ACHN (cell line): ENCODE results near the gene WNT2B.

ENCODE experiments used
- DNase-seq: peaks from one replicate; pipeline ENCODE4 v3.0.0-alpha.2; 2015
- in situ Hi-C: cut with HindIII; loops from 2 replicates; pipeline ENCODE4 v1.10.0; 2017; ENCODE audit warnings: low sequenced_read_pairs, low pct_ligation_motif_present, low pct_unique_long_range_greater_than_20kb

Gene WNT2B

DNA sequence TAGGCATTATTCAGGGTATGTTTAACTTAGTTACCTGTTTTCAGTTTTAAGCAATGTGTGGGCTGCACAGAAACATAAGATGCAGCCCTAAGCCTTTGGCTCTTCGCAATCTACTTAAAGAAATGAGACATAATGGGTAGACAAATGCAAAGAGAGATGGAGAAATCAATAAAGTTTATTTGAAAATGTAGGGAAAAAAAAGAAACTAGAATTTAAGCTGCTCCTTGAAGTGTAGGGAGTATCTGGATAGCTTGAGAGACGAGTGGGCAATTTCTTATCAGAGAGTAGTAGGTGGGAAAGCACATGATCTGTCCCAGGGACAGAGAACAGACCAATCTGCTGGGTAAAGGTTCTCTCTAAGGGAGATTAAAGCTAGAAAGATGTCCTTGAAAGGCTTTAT is 8.9 kb downstream of the WNT2B start:
- no peak for DNase-seq
- in situ Hi-C loops = no loop called here

DNA sequence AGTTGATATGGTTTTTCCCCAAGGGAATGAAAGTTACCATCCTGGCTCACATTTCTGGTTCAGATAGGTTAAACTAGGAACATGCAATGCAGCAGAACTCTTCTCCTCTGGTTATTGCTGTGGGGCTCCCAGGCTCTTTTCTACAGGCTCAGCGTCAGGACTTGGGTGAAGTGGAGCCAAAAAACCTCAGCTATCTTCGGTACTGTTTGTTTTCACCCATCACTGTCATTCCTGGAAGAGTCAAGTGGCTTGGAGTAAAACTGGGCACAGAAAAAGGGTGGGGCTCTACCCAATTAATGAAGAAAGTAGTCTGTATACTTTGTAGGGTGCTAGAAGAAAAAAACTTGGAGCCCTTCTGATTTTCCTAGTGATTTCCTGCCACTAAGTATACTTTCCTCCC is 9.4 kb downstream of the WNT2B start:
- no peak for DNase-seq

DNA sequence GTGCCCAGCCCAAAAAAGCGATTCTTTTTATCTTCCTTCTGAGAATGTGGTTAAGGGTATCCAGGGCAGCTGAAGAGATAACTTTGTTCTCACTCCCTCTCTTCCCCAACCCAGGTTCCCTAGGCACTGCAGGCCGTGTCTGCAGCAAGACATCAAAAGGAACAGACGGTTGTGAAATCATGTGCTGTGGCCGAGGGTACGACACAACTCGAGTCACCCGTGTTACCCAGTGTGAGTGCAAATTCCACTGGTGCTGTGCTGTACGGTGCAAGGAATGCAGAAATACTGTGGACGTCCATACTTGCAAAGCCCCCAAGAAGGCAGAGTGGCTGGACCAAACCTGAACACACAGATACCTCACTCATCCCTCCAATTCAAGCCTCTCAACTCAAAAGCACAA is 11.4 kb downstream of the WNT2B start:
- no peak for DNase-seq
- in situ Hi-C loops = no loop called here

More for the DNA sequence above, 9.4 kb downstream of the WNT2B start:
- in situ Hi-C loops = no loop called here

DNA sequence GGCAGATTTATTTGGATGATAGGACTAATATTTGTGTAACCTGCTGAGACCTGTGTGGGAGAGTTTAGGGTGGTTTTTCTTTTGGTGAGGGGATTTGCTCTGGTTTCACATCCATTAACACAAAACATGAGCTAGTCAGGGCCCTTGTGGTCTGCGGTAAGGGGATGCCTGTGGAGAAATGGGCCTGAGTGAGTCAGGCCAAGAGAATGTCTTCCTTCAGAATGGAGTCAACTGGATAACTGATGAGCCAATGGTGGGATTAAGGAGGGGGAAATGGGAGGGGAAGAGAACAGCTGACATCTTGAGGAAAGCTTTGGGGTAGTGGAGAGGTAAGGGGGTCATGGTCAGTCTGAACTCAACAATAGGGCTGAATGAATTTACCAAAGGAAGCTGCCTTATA is 13.9 kb downstream of the WNT2B start:
- in situ Hi-C loops = no loop called here
- DNase-seq = peak; percentile 93

DNA sequence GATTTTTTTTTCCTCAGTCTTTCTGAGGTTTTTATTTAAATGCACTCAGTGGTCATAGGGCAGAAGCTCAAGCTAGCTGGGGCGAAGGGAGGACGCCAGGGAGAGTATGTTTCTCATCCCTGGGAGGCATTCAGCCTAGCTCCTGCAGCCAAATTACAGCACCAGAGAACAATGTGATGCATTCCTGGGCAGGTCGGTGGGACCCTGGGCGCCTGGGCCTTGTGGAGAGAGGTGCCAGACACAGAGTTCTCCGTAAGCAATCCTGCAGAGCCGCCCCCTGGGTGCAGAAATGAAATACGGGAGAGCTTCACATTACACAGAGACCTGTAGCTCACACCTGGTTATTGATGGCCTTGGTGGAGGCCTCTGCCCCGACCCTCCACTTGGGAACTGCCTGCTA is 15.5 kb downstream of the WNT2B start:
- DNase-seq = peak; percentile 74
- in situ Hi-C loops = no loop called here

DNA sequence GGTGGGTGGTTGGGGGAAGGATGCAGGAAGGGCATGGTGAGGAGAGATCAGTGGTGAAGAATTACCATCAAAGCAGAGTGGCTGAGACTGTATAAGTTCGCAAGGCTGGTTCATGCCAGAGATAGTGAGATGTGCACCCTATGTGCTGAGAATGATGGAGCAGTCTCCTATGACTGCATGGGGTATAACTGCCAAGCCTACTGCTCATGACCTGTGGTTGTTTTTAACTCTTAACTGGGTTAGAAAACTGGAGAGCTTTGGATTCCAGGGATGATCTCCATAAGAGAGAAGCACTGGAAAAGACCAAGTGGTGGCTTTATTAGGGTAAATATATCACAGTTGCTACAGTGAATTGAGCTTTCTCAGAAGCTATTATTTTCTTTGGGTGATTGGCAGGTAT is 16.2 kb downstream of the WNT2B start:
- in situ Hi-C loops = no loop called here
- no peak for DNase-seq

DNA sequence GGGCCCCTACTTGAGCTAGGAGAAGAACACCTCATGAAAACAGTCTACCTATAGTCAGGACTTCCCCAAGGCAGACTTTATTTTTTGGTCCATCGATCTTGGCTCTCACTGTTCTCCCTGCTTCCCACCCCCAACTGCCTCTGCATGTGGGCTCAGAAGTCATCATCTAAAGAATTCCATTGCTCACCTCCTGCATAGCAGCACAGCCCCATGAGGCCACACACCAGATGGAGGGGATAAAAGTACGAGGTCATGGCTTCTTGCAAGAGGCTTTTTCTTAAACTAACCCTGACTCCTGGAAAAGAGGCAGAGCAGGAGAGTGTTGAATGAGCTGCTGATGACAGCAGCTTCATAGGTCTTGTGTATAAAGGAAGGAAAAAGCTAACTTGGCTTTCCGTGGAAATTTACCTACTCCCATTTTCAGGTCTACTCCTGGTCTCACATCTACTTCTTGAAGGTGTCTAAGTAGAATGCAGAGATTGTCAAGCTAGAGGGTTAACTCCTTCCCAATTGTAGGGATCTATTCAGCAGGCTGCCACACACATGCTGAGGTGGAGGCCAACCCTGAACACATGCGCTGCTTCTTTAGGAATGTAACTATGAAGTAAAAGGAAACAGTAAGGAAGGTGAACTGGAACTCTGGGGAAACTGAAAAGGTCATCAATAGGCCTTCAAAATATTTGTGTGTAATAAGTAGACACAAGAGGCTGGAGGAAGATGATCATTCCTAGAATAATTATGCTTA is 18.7 kb downstream of the WNT2B start:
- in situ Hi-C loops = no loop called here
- DNase-seq = peak; percentile 77

DNA sequence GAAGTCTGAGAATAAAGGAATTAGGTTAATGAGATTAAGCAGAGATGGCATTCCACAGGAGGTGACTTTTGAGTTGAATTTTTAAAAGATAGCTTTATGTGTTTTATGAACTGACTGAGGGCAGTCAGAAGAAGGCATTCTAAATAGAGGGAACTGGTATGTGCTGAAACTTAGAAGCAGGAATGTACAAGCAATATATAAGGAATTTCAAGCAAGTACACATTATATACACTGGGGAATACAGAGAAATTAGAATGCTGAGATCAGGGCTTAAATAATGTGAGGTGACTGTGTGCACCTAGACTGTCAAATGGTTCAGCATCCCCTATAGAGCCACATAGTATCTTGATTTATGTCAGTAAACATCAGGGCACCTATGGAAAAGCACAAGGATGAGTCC is 19.3 kb downstream of the WNT2B start:
- in situ Hi-C loops = no loop called here
- DNase-seq = no peak

DNA sequence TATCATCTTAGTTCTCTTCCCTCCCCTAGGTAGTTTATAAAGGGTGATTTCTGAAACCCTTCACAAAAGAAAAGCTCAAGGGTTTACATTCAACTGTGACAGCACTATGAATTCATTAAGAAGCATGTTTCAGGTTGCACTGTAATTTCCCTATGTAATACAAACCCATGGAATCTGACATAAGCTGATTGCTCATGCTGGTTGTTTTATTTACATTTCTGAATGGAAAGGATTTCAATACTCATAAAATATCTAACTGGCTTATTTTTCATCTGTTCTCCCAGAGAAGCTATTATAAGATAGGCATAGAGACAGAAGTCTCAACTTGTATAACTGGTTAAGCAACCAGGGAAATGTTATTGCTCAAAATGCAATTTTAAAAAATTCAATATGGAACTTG is 20.5 kb downstream of the WNT2B start:
- in situ Hi-C loops = no loop called here
- DNase-seq = no peak

DNA sequence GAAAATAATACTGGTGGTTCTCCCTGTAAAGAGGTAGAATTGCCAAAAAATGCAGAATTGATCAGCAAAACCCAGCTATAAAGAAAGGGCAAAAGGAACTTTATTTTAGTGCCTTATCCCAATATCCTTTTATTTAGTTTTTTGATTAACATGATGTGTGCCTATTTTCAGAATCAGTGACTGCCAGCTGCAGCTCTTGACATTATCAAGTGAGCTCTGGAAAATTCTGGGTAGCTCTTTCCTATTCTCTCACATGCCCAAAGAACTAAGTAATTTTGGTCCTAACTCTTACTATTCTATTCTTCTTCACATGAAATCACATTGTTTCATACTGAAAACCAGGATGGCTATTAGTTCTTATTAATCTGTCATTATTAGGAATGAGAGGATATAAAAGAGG is 22.1 kb downstream of the WNT2B start:
- in situ Hi-C loops = no loop called here
- DNase-seq = no peak

DNA sequence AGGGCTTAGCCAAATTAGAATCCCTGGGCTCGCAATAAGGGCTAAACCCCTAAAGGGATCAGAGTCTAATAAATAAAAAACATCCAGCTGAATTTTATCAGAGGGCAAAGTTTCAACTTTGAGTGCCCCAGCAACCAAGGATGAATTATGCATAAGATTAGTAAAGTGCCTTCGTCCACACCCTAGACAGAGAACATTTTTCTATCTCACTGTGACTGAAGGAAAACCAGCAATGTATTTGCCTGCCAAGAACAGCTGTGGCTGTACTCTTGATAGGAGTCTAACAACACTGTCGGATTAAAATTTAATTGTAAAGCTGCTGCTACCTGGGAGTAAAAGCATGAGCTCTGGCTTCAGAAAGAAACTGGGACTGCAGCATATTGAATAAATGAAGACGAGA is 23.3 kb downstream of the WNT2B start:
- DNase-seq = no peak
- in situ Hi-C loops = no loop called here

DNA sequence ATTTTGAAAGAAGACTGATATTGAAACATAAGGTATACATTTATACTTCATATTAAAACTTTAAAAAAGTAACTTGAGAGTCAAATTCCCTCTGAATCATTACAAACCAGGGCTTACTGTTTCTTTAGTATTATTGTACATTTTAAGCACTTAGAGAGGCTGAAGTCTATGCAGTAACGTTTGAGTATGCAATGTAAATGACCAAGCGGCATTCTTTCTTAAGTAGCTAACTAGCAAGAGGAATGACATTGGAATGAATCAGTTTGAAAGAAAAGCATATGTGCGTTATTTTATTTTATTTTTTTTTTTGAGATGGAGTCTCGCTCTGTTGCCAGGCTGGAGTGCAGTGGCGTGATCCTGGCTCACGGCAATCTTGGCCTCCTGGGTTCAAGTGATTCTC is 24.3 kb downstream of the WNT2B start:
- DNase-seq = no peak
- in situ Hi-C loops = no loop called here

DNA sequence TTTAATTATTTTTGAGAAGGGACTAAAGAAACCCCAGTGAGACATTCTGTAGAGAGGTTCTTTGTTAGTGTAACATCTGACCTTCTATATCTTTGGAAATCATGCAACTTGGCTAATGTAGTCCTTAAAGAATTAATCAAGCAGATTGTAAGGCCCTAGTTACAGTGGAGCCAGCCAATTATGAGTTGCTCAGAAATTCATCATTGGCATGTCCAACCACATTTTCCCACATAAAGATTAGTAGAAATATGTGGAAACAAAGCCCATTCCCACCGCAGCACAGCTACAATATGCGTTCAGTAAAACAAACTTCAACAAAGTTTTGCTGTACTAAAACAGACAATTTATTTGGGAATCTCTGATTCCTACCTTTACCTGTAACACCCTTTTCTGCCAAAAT is 27.8 kb downstream of the WNT2B start:
- DNase-seq = no peak
- in situ Hi-C loops = no loop called here

DNA sequence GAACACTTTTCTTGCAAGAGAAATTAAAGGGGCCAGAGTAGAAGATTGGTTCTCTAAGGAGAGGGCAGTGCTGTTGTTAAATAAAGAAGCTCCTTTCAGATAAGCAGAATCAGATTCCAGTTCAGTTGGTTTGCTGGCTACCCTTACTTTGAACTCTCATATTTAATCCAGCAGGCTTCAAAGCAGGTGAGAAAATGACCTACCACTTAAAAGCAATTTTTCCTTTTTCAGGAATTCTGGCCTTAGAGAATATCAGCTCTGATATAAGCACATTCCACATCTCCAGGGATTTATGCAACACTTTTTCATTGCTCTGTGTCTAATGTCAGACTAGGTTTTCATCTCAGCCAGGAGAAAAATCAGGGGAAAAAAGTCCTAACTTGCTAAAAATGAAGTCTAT is 28.7 kb downstream of the WNT2B start:
- DNase-seq = no peak
- in situ Hi-C loops = no loop called here

DNA sequence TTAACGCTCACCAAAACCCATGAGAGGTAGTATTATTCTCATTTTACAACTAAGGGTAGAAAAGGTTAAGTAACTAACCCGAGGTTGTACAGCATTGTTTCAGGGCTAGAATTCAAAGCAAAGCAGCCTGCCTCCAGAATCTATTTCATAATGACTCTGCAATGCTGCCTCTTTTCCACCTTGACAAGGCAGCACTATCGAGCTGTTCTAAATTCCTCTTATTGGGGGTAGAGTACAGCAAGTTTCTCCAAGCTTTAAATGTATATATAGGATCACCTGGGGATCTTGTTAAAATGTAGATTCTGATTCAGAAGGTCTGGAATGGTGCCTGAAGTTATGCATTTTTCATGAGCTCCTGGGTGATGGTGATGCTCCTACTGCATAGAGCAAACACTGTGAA is 30.1 kb downstream of the WNT2B start:
- no peak for DNase-seq
- in situ Hi-C loops = no loop called here

DNA sequence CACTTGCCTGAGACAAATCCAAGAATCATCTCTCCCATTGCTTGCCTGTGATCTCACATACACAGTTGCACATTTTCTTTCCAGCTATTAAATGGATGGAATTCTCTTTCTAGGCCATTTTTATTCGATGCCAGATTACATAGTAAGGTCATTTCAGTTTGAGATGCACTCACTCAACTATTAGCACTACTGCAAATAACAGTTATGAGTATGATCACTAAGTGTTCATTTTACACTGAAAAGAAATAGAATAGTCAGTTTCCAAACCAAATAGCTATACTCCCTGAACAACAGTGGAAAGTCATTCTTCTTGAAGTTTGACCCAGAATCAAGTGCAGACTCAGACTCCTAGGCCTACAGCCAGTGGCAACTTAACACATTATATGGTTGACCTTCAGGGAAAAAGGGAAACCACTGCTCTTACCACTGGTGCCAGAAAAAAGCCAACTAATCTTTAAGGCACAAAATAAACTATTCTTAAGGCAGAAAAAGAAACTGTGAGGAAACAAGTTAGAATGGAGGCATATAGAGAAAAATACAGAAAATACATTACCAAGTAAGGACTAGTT is 31.5 kb downstream of the WNT2B start:
- DNase-seq = no peak
- in situ Hi-C loops = no loop called here

DNA sequence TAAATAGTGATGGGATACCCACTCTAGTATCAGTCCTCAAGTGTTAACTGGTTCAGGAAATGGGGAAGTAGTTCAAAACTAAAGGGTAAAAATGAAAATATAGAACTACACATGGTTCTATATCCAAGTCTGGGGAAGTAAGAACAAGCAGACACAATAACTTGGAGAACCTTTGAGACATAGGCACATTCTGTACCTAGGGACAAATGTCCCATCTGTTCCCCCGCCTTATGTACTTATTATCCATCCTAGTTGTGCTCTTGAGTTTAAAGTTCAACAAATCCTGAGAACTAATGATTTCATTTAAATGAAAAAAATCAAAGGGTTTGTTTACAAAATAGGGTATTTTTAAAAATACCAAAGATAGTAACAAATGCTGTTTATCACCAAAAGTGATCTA is 32.5 kb downstream of the WNT2B start:
- in situ Hi-C loops = no loop called here
- no peak for DNase-seq

DNA sequence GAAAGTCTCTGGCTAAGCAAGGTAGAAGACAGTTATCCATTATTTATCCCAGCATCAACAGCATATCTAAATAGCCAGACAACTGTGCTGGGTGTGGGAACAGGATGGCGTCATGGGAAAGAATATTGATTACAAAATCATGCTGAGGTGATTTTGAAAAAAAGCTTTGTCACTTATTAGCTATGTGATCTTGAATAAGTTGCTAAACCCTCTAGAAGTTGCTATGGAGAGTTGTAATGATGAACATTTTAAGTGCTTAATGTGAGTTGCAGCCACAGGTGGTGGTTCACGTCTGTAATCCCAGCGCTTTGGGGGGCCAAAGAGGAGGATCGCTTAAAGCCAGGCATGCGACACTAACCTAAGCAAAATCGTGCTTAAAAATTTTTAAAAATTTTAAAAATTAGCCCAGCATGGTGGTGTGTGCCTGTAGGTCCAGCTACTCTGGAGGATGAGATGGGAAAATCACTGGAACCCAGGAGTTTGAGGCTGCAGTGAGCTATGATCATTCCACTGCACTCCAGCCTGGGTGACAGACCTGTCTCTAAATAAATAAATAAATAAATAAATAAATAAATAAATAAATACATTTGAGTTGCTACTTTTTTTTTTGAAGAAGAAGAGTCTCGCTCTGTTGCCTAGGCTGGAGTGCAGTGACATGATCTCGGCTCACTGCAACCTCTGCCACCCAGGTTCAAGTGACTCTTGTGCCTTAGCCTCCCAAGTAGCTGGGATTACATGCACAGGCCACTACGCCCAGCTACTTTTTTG is 33.6 kb downstream of the WNT2B start:
- in situ Hi-C loops = no loop called here
- peak; percentile 47 for DNase-seq

DNA sequence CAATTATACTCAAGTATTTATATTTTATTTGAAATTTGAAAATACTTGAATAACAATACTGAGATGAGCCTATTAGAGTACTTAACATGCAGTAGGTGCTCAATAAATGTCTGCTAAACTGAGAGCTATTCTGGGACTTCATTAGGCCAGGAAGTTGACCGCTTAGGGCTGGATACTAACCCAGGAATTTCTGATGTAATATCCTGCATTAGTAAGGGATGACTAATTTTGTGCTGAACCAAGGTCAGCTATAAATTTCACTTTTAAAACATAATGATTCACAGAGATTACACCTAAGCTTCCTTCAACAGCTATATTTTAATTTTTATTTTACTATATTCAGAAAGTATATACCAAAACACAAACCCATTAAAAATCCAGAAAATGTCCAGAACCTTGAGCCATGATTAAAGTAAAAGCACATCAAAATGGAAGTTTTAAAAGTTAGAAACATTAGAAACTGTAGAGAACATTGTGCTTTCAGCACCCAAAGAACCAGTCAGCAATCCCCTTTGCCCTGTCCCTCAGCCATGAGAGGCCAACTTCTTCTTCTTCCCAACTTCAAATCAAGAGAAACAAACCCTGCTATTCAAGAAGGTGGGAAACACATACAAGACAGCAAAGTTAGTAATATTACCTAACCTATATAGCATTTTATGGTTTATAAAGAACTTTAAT is 35.4 kb downstream of the WNT2B start:
- peak; percentile 94 for DNase-seq
- in situ Hi-C loops = no loop called here
